ENCODE data around the gene ZNF76. TPM values are rescaled to one million over a fixed set of nuclear protein-coding genes. Genes with fewer than 3 reads are reported as not detected.
A peak's percentile ranks its signal among the peaks of the same experiment; 100 is the strongest.

ZNF76 gene
- total RNA-seq, 4 donors from 2014 or later, result 41.6 to 97.2 (median 55.5) TPM

- Histone ChIP-seq H3K27me3 (no peaks in the 10 kb centered on the region), H3K9me3 (no peaks in the 10 kb centered on the region), H3K36me3 (peaks cover 0 to 26% (median 0%) of the 10 kb centered on the region in 3 donors), H3K4me3 (no peak overlapping the region), H3K4me1 (peaks cover 0 to 13% (median 2%) of the 10 kb centered on the region in 4 donors), H3K27ac (no peak overlapping the region)
- 87 to 92% methylated on average over 8 of the region's 8 CpGs for WGBS, 2 donors
- TF ChIP-seq POLR2A (IDR thresholded peaks at IDR 0.05), result no peak
- no peak for TF ChIP-seq EP300 (IDR thresholded peaks at IDR 0.05)
- TF ChIP-seq CTCF (IDR thresholded peaks at IDR 0.05), result no peak
- no peak for DNase-seq (ENCODE audit: low spot score in 2 of 2)
Observed at GRCh38 chr6:35267446-35267845, 7.9 kb downstream of the ZNF76 start.

GRCh38 chr6:35267897-35268296 is 8.4 kb downstream of the ZNF76 start:
- peaks cover 0 to 26% (median 0%) of the 10 kb centered on the region in 3 donors for H3K36me3 ChIP-seq
- H3K27me3 ChIP-seq, result no peaks in the 10 kb centered on the region
- WGBS, 2 donors, result 75 to 78% methylated on average over 2 of the region's 2 CpGs
- H3K4me1 ChIP-seq, result peaks cover 0 to 9% (median 2%) of the 10 kb centered on the region in 4 donors
- no peaks in the 10 kb centered on the region for H3K9me3 ChIP-seq
- no peak overlapping the region for H3K27ac ChIP-seq
- no peak for DNase-seq (ENCODE audit: low spot score in 2 of 2)
- H3K4me3 ChIP-seq, result no peak overlapping the region
- TF ChIP-seq POLR2A (IDR thresholded peaks at IDR 0.05) (no peak), CTCF (IDR thresholded peaks at IDR 0.05) (no peak), EP300 (IDR thresholded peaks at IDR 0.05) (no peak)

GRCh38 chr6:35272005-35272404 is 12.5 kb downstream of the ZNF76 start:
- Histone ChIP-seq H3K4me1 (peaks cover 0 to 26% (median 5%) of the 10 kb centered on the region in 4 donors), H3K4me3 (no peak overlapping the region), H3K36me3 (peaks cover 0 to 24% (median 0%) of the 10 kb centered on the region in 3 donors), H3K27me3 (no peaks in the 10 kb centered on the region), H3K27ac (no peak overlapping the region), H3K9me3 (no peaks in the 10 kb centered on the region)
- 97 to 100% methylated on average over 2 of the region's 2 CpGs for WGBS, 2 donors
- no peak for TF ChIP-seq EP300 (IDR thresholded peaks at IDR 0.05)
- TF ChIP-seq POLR2A (IDR thresholded peaks at IDR 0.05), result no peak
- TF ChIP-seq CTCF (IDR thresholded peaks at IDR 0.05), result no peak
- no peak for DNase-seq (ENCODE audit: low spot score in 2 of 2)

- no peak for DNase-seq (ENCODE audit: low spot score in 2 of 2)
- Histone ChIP-seq H3K27me3 (no peaks in the 10 kb centered on the region), H3K4me1 (peaks cover 0 to 26% (median 5%) of the 10 kb centered on the region in 4 donors), H3K9me3 (no peaks in the 10 kb centered on the region), H3K4me3 (no peak overlapping the region), H3K27ac (peak overlapping the region in 2 of 4 donors; percentile 54 to 66), H3K36me3 (peaks cover 0 to 17% (median 0%) of the 10 kb centered on the region in 3 donors)
- WGBS, 2 donors, result 79% methylated on average over 4 of the region's 4 CpGs
- TF ChIP-seq POLR2A (IDR thresholded peaks at IDR 0.05), result no peak
- no peak for TF ChIP-seq EP300 (IDR thresholded peaks at IDR 0.05)
Observed at GRCh38 chr6:35273822-35274559, 14.5 kb downstream of the ZNF76 start.

- DNase-seq (ENCODE audit: low spot score in 2 of 2), result no peak
Observed at GRCh38 chr6:35275744-35276260, 16.3 kb downstream of the ZNF76 start.

More at GRCh38 chr6:35275744-35276260, 16.3 kb downstream of the ZNF76 start:
- Histone ChIP-seq H3K27ac (peak overlapping the region in 2 of 4 donors; percentile 42 to 66), H3K36me3 (peaks cover 0 to 4% (median 0%) of the 10 kb centered on the region in 3 donors), H3K9me3 (no peaks in the 10 kb centered on the region), H3K4me3 (no peak overlapping the region), H3K4me1 (peaks cover 0 to 30% (median 5%) of the 10 kb centered on the region in 4 donors), H3K27me3 (no peaks in the 10 kb centered on the region)
- TF ChIP-seq CTCF (IDR thresholded peaks at IDR 0.05) (no peak), EP300 (IDR thresholded peaks at IDR 0.05) (no peak), POLR2A (IDR thresholded peaks at IDR 0.05) (no peak)
- WGBS, 2 donors, result 64 to 65% methylated on average over 4 of the region's 4 CpGs
